Osteocyte (in vitro differentiated cells): ENCODE data around the gene NRN1. TPM values are rescaled to one million over a fixed set of nuclear protein-coding genes. Genes with fewer than 3 reads are reported as not detected.

ENCODE experiments used
- DNase-seq: peaks from one replicate; pipeline ENCODE4 v3.0.0; 2021; ENCODE audit warnings: mixed read lengths; ENCODE audit not compliant: unreplicated experiment; ENCODE audit errors: extremely low spot score
- H3K27ac Mint-ChIP-seq: one replicate; pipeline ENCODE4 v1.8.0; 2021; ENCODE audit warnings: mild to moderate bottlenecking, mixed read lengths; ENCODE audit not compliant: unreplicated experiment
- H3K27me3 Mint-ChIP-seq: one replicate; pipeline ENCODE4 v1.8.0; 2021; ENCODE audit warnings: mixed read lengths; ENCODE audit not compliant: unreplicated experiment
- H3K36me3 Mint-ChIP-seq: one replicate; pipeline ENCODE4 v1.8.0; 2021; ENCODE audit warnings: mixed read lengths; ENCODE audit not compliant: unreplicated experiment
- H3K4me1 Mint-ChIP-seq: one replicate; pipeline ENCODE4 v1.8.0; 2021; ENCODE audit warnings: mixed read lengths; ENCODE audit not compliant: unreplicated experiment
- H3K4me3 Mint-ChIP-seq: one replicate; pipeline ENCODE4 v1.8.0; 2021; ENCODE audit warnings: mild to moderate bottlenecking, moderate library complexity, mixed read lengths; ENCODE audit not compliant: unreplicated experiment
- H3K9me3 Mint-ChIP-seq: one replicate; pipeline ENCODE4 v1.8.0; 2021; ENCODE audit warnings: mixed read lengths; ENCODE audit not compliant: unreplicated experiment
- CTCF ChIP-seq: fragments of 200-600 bp; sonication (generic); IDR thresholded peaks from 2 replicates; pipeline ENCODE4 v1.5.0; 2021; ENCODE audit warnings: antibody characterized with exemption, mild to moderate bottlenecking, moderate library complexity
- total RNA-seq: library from RNA; stranded (reverse); gene quantifications from 2 replicates; pipeline ENCODE4 v1.2.1, GENCODE V29; 2021

Gene NRN1
- total RNA-seq, 1 donor from 2014 or later: not detected

GRCh38 chr6:5994999-5995657 is 11.6 kb downstream of the NRN1 start:
- peaks cover 31% of the 10 kb centered on the region for H3K4me1 Mint-ChIP-seq
- no peaks in the 10 kb centered on the region for H3K9me3 Mint-ChIP-seq
- no peak for TF ChIP-seq CTCF
- H3K36me3 Mint-ChIP-seq: no peaks in the 10 kb centered on the region
- DNase-seq: no peak
- no peak overlapping the region for H3K27ac Mint-ChIP-seq
- peaks cover 85% of the 10 kb centered on the region for H3K27me3 Mint-ChIP-seq
- no peak overlapping the region for H3K4me3 Mint-ChIP-seq

DNA sequence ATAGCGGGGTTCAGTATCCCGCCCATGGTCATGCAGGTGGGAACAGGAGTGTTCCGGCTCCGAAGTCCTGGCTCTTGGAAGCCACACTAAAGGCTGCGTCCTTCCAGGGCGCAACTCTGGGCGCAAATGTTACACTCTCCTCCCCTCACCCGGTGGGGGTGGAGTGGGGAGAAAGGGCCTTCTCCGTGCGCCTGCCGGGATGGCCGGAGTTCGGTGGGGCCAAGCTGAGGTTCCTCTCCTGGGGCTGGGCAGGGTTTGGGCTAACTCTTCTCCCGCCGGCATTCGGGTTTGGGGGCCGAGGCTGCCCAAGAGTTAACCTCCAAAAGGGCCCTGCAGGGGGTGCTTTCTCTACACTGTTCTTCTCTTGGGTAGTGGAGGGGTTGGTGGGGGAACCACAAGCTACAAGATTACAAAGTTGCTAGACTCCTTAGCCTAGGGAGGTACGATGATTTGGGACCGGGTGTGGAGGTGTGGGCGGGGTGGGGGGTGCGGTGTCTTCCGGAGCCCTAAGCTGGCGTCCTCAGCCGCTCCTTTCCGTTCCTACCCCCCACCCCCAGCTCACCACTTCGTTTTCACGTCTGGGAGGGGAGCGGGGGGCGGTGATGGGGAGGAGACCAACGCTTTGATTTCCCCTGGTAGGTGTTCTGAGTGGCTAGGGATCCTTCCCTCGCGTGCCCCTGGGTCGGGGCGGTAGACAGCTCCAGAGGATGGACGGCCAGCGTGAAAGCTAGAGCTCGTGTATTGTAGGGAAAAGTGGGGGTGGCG is 12.3 kb downstream of the NRN1 start:
- Mint-ChIP-seq H3K9me3 (no peaks in the 10 kb centered on the region), H3K27me3 (peaks cover 84% of the 10 kb centered on the region), H3K27ac (no peak overlapping the region), H3K4me3 (no peak overlapping the region), H3K36me3 (no peaks in the 10 kb centered on the region), H3K4me1 (peaks cover 27% of the 10 kb centered on the region)
- no peak for TF ChIP-seq CTCF
- DNase-seq: no peak

DNA sequence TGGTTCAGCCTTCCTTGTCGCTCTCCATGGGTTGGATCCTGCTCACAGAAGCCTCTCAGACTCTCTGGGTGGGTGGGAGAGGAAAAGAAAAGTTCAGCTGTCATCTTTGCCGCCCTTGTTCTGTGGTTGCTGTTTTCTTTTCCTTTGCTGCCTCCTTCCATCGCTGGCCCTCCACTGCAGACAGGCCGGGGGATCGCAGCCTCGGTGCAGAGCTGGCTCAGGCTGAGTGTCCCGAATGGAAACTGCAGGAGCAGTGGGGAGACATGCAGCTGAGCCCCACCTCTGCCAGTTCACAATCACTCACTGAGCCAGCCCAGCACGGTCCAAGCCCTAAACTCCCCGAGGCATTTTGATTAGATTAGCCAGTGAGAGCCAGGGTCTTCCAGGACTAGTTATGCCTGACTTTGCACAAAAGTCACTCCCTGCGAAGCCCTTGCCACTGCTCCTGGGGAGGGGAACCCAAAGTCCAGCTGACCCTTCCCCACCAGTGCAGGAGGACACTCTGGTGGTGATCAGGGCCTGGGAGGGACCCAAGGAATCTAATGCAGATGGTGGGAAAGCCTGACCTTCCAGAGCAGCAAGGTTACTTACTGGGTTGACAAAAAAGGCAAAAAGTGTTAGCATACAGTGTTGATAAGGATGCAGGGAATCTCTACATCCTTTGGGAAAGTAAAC is 14.0 kb downstream of the NRN1 start:
- Mint-ChIP-seq H3K4me3 (no peak overlapping the region), H3K9me3 (no peaks in the 10 kb centered on the region), H3K27ac (no peak overlapping the region), H3K4me1 (peaks cover 15% of the 10 kb centered on the region), H3K36me3 (no peaks in the 10 kb centered on the region), H3K27me3 (peaks cover 82% of the 10 kb centered on the region)
- no peak for DNase-seq
- no peak for TF ChIP-seq CTCF

DNA sequence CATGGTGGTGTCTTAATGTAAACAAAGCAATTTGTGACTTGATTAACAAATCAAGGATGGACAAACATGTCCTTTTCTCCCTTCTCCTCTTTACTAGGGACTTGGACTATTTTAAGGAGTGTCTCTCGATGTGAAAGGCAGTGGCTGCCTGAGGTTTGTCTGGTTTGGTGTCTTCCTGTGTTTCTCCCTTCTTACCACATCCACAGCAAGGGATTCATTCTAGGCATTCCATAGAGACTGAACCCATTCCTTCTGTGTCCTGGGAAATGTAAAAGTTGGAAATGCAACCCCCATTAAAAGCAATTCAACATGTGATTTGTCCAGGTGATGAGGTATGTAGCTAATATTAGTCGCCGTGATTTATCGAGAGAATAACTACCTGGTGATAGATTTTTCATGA is 15.9 kb downstream of the NRN1 start:
- H3K27me3 Mint-ChIP-seq: peaks cover 81% of the 10 kb centered on the region
- DNase-seq: no peak
- H3K9me3 Mint-ChIP-seq: no peaks in the 10 kb centered on the region
- no peak overlapping the region for H3K27ac Mint-ChIP-seq
- no peak overlapping the region for H3K4me3 Mint-ChIP-seq
- no peaks in the 10 kb centered on the region for H3K36me3 Mint-ChIP-seq
- TF ChIP-seq CTCF: no peak
- H3K4me1 Mint-ChIP-seq: peaks cover 1% of the 10 kb centered on the region

GRCh38 chr6:5989141-5989723 is 17.5 kb downstream of the NRN1 start:
- no peaks in the 10 kb centered on the region for H3K36me3 Mint-ChIP-seq
- no peak for TF ChIP-seq CTCF

More at GRCh38 chr6:5989141-5989723, 17.5 kb downstream of the NRN1 start:
- Mint-ChIP-seq H3K4me3 (no peak overlapping the region), H3K9me3 (no peaks in the 10 kb centered on the region), H3K27me3 (peaks cover 71% of the 10 kb centered on the region), H3K27ac (no peak overlapping the region), H3K4me1 (no peaks in the 10 kb centered on the region)
- DNase-seq: no peak
